Activated CD4-positive, alpha-beta memory T cell treated with anti-CD3 and anti-CD28 coated beads, Interleukin-2, amount 10 ng/mL, durations not matched to agents 7 days and 5 days (primary cell): ENCODE results near the gene ABCB6. TPM values are rescaled to one million over a fixed set of nuclear protein-coding genes. Genes with fewer than 3 reads are reported as not detected.
"Not testable (repeated sequence)": the region's sequence is repeated elsewhere in the genome, so short reads cannot be mapped to it uniquely, and the experiment has no call there.

Experiments used
- CTCF ChIA-PET: fragments of 350-600 bp; sonication (Branson Sonifier 250); formaldehyde crosslinking; loops from one replicate; lab custom pipeline; 2021; ENCODE audit warnings: antibody characterized with exemption, inconsistent platforms; lab: Charles Lee
- POLR2A ChIA-PET: fragments of 350-600 bp; sonication (Branson Sonifier 250); formaldehyde crosslinking; loops from one replicate; lab custom pipeline; 2021; ENCODE audit warnings: antibody characterized with exemption; lab: Charles Lee
- DNase-seq: peaks from one replicate; pipeline ENCODE4 v3.0.0-alpha.2; 2020
- H3K27ac Mint-ChIP-seq: one replicate; pipeline ENCODE4 v1.8.0; 2021; ENCODE audit warnings: mild to moderate bottlenecking, mixed read lengths
- H3K27me3 Mint-ChIP-seq: one replicate; pipeline ENCODE4 v1.8.0; 2021; ENCODE audit warnings: mixed read lengths
- H3K36me3 Mint-ChIP-seq: one replicate; pipeline ENCODE4 v1.8.0; 2021; ENCODE audit warnings: low read depth, mixed read lengths
- H3K4me1 Mint-ChIP-seq: one replicate; pipeline ENCODE4 v1.8.0; 2021; ENCODE audit warnings: mixed read lengths
- H3K4me3 Mint-ChIP-seq: one replicate; pipeline ENCODE4 v1.8.0; 2021; ENCODE audit warnings: mild to moderate bottlenecking, mixed read lengths
- H3K9me3 Mint-ChIP-seq: one replicate; pipeline ENCODE4 v1.8.0; 2021; ENCODE audit warnings: mixed read lengths
- total RNA-seq, 2 experiments: library from RNA; stranded (reverse); gene quantifications; one replicate each; pipeline ENCODE4 v1.2.3, GENCODE V29; 2021

Gene ABCB6
- 10 to 100 TPM; 15.2 to 17.9 TPM for total RNA-seq

DNA sequence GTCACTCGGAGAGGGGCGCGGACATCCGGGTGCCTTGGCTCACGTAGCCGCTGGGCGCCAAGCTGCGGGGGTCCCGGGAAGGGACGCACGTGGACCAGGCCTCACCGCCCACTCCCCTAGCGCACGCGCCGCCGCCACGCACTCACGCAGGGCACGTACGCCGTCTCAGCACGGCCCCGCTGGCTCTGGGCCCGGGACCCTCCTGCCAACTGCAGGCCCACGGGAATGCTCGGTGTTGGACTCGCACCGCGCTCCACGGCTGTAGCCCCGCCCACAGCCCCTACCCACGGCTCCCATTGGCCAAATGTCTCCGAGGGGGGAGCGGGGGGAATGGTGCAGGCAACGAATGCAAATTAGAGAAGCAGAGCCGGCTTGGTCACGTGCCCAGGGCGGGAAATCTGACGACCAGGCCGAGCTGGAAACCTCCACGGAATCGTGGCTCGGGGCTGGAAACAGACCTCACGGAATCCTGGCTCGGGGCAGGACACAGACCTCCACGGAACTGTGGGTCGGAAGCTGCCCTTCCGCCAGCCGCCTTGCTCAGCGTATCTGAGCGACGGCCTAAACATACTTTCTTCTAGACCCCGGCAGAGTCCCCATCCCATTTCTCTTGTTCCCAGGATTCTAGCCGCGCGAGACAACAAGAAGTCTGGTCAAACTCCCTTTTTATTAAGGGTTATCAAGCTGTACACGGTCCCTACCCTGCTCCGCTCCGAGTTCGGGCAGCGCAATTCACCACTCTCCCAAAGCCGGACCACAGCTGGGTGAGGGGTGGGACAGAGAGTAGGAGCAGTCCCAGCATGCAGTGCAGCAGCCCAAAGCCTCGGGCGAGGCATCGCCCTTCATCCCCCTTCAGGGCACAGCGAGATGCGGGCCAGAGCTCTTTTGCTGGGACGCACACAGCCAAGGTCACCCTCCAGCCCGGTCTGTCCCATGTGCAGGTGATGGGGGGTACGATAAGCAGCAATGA, at the start of gene ABCB6:
Gene ABCB6, minus strand, starts transcription at position 227 of the 970 bp plus-strand sequence. CDS start 285 bp downstream, outside the sequence.
- DNase-seq: peak; percentile 88
- POLR2A ChIA-PET: interaction anchor here (0.9 to 7.4 kb wide), 11 partner anchors 10 to 76 kb away, joined by 3 to 85 read pairs (median 22); partner anchors contain the start of genes ANKZF1, ATG9A, CNPPD1 and DNAJB2
- CTCF ChIA-PET: interaction anchor here (1.3 to 2.8 kb wide), 8 partner anchors 10 to 76 kb away, joined by 3 to 16 read pairs (median 8); partner anchors contain the start of genes CNPPD1, DNAJB2, GLB1L and NHEJ1
- H3K27ac Mint-ChIP-seq: peak within 1 kb of the TSS; percentile 82
- peaks cover 64% of the 10 kb centered on the region for H3K36me3 Mint-ChIP-seq
- peaks cover 38% of the 10 kb centered on the region for H3K4me1 Mint-ChIP-seq
- peak within 1 kb of the TSS; percentile 85 for H3K4me3 Mint-ChIP-seq
- no peaks in the 10 kb centered on the region for H3K27me3 Mint-ChIP-seq
- H3K9me3 Mint-ChIP-seq: no peaks in the 10 kb centered on the region

DNA sequence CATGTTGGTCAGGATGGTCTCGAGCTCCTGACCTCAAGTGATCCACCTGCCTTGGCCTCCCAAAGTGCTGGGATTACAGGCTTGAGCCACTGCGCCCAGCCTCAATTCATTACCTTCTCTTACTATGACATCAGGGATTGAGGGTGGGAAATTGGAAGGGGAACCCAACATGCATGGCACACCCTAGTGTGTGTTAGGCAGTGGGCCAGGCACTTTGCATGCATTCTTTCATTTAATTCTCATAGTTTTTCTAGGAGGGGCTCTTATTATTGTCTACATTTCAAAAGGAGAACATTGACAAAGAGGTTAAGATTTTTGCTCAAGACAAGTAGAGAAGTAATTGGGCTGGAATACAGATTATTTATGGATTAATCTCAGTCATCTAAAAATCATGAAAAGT, 49.5 kb upstream of the ABCB6 start:
- Mint-ChIP-seq H3K4me3 (no peak overlapping the region), H3K9me3 (no peaks in the 10 kb centered on the region), H3K36me3 (no peaks in the 10 kb centered on the region), H3K27me3 (peaks cover 7% of the 10 kb centered on the region), H3K27ac (no peak overlapping the region), H3K4me1 (no peaks in the 10 kb centered on the region)
- no peak for DNase-seq
- ChIA-PET CTCF (interaction anchor here (1.3 kb wide), 1 partner anchor 27 kb away, joined by 3 read pairs; no protein-coding TSS in a partner anchor), POLR2A (interaction anchor here (0.7 kb wide), 1 partner anchor 11 kb away, joined by 3 read pairs; the partner anchor contains the start of gene DNAJB2)

DNA sequence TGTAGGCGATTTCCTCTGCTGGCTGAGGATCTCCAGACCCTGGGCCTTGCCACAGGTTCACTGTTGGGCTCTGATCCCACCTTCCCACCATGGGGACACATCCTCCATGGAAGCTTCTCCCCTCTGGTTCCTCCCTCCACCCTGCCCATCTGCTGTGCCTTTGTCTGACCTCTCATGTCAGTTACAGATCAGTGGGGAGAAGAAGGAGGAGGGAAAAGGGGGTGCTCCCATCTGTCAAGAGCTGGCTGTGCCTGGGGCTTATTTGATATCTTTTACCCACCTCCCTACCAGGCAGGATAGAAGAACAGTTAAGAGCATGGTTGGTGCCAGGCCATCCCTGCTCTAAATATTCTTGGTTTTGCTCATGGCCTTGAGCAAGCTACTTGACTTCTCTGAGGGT, 48.1 kb upstream of the ABCB6 start:
- no peak for DNase-seq
- Mint-ChIP-seq H3K4me1 (no peaks in the 10 kb centered on the region), H3K9me3 (no peaks in the 10 kb centered on the region), H3K4me3 (no peak overlapping the region), H3K27me3 (peaks cover 6% of the 10 kb centered on the region), H3K36me3 (no peaks in the 10 kb centered on the region), H3K27ac (no peak overlapping the region)
- CTCF ChIA-PET: interaction anchor here (1.3 kb wide), 1 partner anchor 28 kb away, joined by 3 read pairs; no protein-coding TSS in a partner anchor
- POLR2A ChIA-PET: interaction anchor here (2.7 kb wide), 1 partner anchor 13 kb away, joined by 11 read pairs; the partner anchor contains the start of genes TUBA4A and TUBA4B

DNA sequence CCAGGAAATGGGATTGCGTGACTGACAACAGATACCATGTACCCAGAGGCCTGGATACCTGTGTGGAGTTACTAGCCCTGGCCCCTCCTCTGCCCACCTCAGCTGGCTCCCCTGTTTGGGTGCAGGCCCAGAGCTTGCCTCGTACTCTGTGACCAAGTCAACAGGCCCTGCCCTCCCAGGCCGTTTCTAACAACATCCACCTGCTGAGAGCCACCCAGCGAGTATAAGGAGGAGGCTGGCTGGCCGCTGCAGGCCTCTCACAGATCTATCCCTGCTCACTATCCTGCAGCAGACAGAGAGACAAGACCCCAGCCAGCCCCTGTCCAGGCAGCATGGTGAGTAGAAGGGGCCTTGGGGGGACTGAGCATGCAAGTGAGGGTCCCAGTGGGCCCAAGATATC, 47.5 kb upstream of the ABCB6 start:
- ChIA-PET CTCF (interaction anchor here (1.8 to 2.5 kb wide), 2 partner anchors 13 to 29 kb away, joined by 4 to 12 read pairs; partner anchors contain the start of gene TUBA4B), POLR2A (interaction anchor here (2.7 kb wide), 1 partner anchor 12 kb away, joined by 11 read pairs; the partner anchor contains the start of genes TUBA4A and TUBA4B)
- no peaks in the 10 kb centered on the region for H3K4me1 Mint-ChIP-seq
- no peak overlapping the region for H3K4me3 Mint-ChIP-seq
- no peaks in the 10 kb centered on the region for H3K9me3 Mint-ChIP-seq
- H3K27ac Mint-ChIP-seq: no peak overlapping the region
- H3K27me3 Mint-ChIP-seq: peaks cover 9% of the 10 kb centered on the region
- no peaks in the 10 kb centered on the region for H3K36me3 Mint-ChIP-seq
- DNase-seq: no peak

DNA sequence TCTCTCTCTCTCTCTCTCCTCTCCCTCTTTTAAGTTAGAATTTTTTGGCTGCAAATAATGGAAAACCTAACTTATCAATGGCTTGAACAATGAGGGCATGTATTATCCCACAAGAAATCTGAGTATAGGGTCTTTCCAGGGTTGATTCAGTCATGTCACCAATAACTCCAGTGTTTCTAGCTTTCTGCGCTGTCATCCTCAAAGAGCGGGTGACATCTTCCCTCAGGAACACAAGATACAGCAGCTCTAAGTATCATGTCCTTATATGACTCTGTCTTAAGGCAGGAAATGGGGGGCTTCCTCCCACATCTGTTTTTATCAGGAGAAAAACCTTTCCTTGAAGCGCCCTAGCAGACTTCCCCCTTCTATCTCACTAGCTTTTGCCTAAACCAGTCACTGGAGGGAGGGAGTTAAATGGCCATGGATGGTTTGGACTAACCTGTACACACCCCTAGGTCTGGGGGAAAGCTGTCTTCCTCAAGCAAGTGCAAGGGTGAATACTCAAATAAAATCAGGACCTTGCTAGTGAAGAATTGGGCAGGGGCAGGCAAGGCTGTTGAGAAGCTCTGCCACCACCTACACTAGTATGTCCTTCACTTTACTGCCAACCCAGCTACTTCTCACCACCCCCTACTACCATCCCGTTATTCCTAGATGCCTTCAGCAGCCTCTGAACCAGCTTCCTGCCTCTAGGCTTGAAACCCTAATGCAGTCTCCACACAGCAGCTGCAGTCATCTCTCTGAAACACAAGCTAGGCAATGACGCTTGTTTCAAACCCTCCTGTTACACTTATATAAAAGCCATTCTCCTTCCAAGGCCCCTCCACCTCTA, 42.5 kb upstream of the ABCB6 start:
- ChIA-PET POLR2A (interaction anchor here (1.2 to 1.6 kb wide), 2 partner anchors 7 to 9 kb away, joined by 4 to 9 read pairs; partner anchors contain the start of genes TUBA4A and TUBA4B), CTCF (interaction anchor here (0.8 to 3.8 kb wide), 5 partner anchors 9 to 56 kb away, joined by 3 to 18 read pairs (median 6); partner anchors contain the start of genes DNAJB2 and TUBA4B)
- H3K4me1 Mint-ChIP-seq: no peaks in the 10 kb centered on the region
- DNase-seq: no peak
- peaks cover 23% of the 10 kb centered on the region for H3K27me3 Mint-ChIP-seq
- H3K27ac Mint-ChIP-seq: no peak overlapping the region
- no peaks in the 10 kb centered on the region for H3K36me3 Mint-ChIP-seq
- no peaks in the 10 kb centered on the region for H3K9me3 Mint-ChIP-seq
- H3K4me3 Mint-ChIP-seq: no peak overlapping the region

DNA sequence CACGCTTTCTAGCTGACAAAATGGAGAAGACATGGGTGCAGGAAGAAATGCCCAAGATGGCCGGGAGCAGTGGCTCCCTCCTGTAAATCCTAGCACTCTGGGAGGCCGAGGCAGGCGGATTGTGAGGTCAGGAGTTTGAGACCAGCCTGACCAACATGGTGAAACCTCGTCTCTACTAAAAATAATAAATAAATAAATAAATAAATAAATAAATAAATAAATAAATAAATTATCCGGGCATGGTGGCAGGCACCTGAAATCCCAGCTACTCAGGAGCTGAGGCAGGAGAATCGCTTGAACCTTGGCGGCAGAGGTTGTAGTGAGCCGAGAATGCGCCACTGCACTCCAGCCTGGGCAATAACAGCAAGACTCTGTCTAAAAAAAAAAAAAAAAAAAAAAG, 40.2 kb upstream of the ABCB6 start:
- CTCF ChIA-PET: interaction anchor here (0.7 to 2.9 kb wide), 3 partner anchors 16 to 36 kb away, joined by 3 to 21 read pairs (median 13); partner anchors contain the start of gene DNAJB2
- H3K36me3 Mint-ChIP-seq, H3K27ac Mint-ChIP-seq: not testable (repeated sequence)

DNA sequence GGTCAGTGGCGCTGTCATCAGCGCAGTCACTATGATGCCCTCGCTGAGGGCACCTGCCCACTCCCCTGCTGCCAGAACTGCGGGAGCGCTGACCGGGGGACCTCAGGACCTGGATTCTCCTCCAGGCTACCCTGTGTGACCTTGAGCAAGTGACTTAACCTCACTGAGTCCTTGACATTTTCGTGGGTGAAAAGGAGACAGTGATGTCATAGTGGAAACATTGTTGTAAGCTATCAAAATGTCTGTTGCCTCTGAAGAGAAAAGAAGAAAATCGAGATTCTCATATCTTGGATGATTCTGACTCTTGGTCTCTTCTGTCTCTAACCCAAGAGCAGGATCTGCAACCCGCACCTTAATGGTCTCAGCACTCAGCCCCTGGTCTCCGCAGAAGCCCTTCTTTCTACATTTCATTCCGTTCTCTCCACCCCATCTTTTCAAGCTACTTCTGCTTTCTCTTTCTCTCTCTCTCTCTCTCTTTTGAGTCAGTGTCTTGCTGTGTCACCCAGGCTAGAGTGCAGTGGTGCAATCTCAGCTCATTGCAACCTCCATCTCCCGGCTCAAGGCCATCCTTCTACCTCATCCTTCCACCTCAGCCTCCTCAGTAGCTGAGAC, 35.9 kb upstream of the ABCB6 start:
- CTCF ChIA-PET: interaction anchor here (0.6 to 9.7 kb wide), 13 partner anchors 9 to 197 kb away, joined by 3 to 120 read pairs (median 5); partner anchors contain the start of genes ANKZF1, ATG9A, CNPPD1 and DNAJB2
- H3K4me1 Mint-ChIP-seq: peaks cover 40% of the 10 kb centered on the region

More for the DNA sequence above, 40.2 kb upstream of the ABCB6 start:
- not testable (repeated sequence) for H3K9me3 Mint-ChIP-seq, DNase-seq, H3K4me3 Mint-ChIP-seq
- peaks cover 11% of the 10 kb centered on the region for H3K4me1 Mint-ChIP-seq
- POLR2A ChIA-PET: interaction anchor here (0.8 to 1.9 kb wide), 3 partner anchors 13 to 29 kb away, joined by 3 to 6 read pairs (median 3); partner anchors contain the start of genes ANKZF1, ATG9A and DNAJB2
- peaks cover 23% of the 10 kb centered on the region for H3K27me3 Mint-ChIP-seq

DNA sequence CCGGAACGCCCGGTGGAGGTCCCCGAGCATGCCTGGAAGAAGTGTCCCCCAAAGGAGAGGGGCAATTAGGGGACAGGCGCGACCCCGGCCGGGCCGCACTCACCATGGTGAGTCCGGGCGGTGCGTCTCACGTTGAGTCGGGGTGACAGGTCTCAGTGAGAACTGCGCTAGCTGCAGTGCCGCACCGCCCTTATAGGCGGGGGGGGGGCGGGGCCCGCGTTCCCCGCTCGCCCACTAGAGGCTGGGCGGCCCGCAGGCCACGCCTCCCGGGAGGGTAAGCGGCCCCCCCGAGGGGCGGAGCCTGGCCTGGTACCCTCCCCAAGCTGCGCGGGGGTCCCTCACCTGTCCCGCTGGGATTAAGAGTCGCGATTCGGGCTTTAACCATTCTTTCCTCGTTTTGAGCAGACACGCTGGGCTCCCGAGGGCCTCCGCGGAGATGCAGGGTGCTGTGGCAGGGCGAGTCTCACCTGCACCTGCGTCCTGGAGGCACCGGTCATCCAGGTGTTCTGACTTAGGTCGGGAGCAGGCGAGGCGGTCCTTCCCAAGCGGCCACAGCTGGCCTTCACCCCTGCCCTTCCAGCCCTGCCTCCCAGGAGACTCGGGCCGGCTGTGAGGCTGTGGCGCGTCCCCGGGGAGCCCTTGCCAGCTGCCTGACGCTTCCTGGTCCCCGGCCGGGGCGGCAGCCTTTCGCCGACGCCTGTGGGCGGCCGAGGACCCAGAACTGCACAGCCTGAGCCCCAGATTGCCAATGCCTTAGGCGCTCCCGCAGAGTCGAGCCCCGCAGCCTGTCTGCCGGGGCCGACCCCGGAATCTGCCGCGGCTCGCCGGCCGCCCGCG, 35.2 kb upstream of the ABCB6 start, which contains the start of gene TUBA4A:
Gene TUBA4A, minus strand, starts transcription at position 166 of the 837 bp plus-strand sequence. Its CDS starts 60 bp downstream, at position 106.
- ChIA-PET POLR2A (interaction anchor here (0.7 to 15.2 kb wide), 25 partner anchors 8 to 854 kb away, joined by 3 to 425 read pairs (median 7); partner anchors contain the start of genes ABCB6, ANKZF1, ATG9A and BCS1L), CTCF (interaction anchor here (1.0 to 9.7 kb wide), 12 partner anchors 8 to 196 kb away, joined by 3 to 120 read pairs (median 6); partner anchors contain the start of genes ANKZF1, ATG9A, CNPPD1 and DNAJB2)
- Mint-ChIP-seq H3K4me1 (peaks cover 47% of the 10 kb centered on the region), H3K9me3 (no peaks in the 10 kb centered on the region), H3K4me3 (peak within 1 kb of the TSS; percentile 100), H3K36me3 (peaks cover 44% of the 10 kb centered on the region), H3K27ac (peak within 1 kb of the TSS; percentile 81), H3K27me3 (peaks cover 2% of the 10 kb centered on the region)
- peak; percentile 92 for DNase-seq

More for the DNA sequence above, 35.9 kb upstream of the ABCB6 start:
- peak overlapping the region; percentile 100 for H3K4me3 Mint-ChIP-seq
- no peaks in the 10 kb centered on the region for H3K9me3 Mint-ChIP-seq
- peak; percentile 50 for DNase-seq
- peaks cover 37% of the 10 kb centered on the region for H3K36me3 Mint-ChIP-seq
- POLR2A ChIA-PET: interaction anchor here (0.7 to 15.2 kb wide), 19 partner anchors 7 to 133 kb away, joined by 3 to 425 read pairs (median 13); partner anchors contain the start of genes ABCB6, ANKZF1, ATG9A and CNPPD1
- peaks cover 6% of the 10 kb centered on the region for H3K27me3 Mint-ChIP-seq
- H3K27ac Mint-ChIP-seq: peak overlapping the region; percentile 81

DNA sequence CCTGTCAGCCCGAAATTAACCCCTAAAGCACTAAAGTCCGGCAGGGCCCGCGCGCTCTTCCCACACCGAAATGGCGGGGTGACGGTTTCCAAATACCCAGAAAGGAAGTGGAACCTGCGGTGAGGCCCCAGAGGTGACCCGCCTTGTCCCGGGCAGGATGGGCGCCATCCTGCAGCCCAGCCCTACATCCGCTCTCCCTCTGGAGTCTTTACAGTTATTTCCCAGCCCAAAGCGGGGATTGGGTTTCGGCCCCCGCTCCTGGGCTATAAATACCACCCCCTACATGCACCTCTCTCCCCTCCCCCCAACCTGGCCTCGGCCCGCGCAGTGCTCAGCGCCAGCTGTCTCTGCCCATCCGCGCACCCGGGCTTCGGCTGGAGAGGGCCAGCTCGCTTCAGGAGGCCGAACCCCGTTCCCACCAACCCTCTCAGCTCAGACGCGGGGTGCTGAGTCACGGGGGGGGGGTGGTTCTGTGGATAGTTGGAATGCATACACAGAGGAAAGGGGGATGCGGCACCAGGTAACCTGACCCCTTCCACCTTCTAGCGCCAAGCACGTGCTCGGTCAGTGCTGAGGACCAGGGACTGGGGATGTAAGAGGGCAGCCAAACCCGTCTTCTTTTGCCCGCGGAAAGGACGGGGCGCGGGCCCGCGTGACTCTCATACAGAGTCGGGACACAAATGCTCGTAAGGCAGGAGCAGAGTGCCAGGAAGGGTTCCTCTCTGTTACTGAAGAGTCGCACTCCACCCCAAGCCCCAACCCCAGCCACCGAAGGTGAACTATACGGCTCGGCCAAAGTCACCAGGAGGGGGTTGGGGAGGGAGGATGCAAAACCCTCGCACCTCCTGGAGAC, 34.4 kb upstream of the ABCB6 start, which contains the start of gene TUBA4B:
Gene TUBA4B, plus strand, starts transcription at position 344 of the 853 bp plus-strand sequence. Its CDS starts 165 bp downstream, at position 509.
- no peaks in the 10 kb centered on the region for H3K27me3 Mint-ChIP-seq
- CTCF ChIA-PET: interaction anchor here (0.6 to 9.7 kb wide), 12 partner anchors 8 to 112 kb away, joined by 3 to 120 read pairs (median 6); partner anchors contain the start of genes ANKZF1, ATG9A, DNAJB2 and GLB1L
- peaks cover 56% of the 10 kb centered on the region for H3K4me1 Mint-ChIP-seq
- peak; percentile 78 for DNase-seq
- H3K27ac Mint-ChIP-seq: peak within 1 kb of the TSS; percentile 81
- POLR2A ChIA-PET: interaction anchor here (0.6 to 15.2 kb wide), 26 partner anchors 8 to 594 kb away, joined by 3 to 425 read pairs (median 8); partner anchors contain the start of genes ABCB6, ANKZF1, ATG9A and BCS1L
- no peaks in the 10 kb centered on the region for H3K9me3 Mint-ChIP-seq
- H3K4me3 Mint-ChIP-seq: peak within 1 kb of the TSS; percentile 100
- peaks cover 53% of the 10 kb centered on the region for H3K36me3 Mint-ChIP-seq
